ENCODE measurements around the gene PALM2AKAP2.

DNA sequence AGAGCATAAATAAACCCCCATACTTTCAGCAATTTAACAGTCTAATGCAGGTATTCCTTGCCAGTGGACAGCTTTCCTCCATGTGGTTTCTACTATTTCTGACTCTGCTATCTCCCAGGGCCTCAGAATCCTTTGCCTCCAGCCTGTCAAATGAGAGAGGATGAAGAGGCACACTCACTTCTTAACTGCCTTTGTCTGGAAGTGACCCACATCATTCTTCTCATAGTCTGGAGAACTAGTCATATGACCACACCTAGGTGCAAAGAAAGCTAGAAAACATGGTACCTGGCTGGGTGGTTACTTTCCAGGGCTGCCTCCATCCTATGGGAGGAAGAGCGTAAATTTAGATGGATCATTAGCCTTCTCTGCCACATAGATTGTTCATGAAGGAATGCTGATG is 22.5 kb downstream of the PALM2AKAP2 start:
- no peak for TF ChIP-seq BDP1 (IDR thresholded peaks at IDR 0.05; ENCODE audit: insufficient read depth, insufficient read length)
- TF ChIP-seq, protein P1, sequence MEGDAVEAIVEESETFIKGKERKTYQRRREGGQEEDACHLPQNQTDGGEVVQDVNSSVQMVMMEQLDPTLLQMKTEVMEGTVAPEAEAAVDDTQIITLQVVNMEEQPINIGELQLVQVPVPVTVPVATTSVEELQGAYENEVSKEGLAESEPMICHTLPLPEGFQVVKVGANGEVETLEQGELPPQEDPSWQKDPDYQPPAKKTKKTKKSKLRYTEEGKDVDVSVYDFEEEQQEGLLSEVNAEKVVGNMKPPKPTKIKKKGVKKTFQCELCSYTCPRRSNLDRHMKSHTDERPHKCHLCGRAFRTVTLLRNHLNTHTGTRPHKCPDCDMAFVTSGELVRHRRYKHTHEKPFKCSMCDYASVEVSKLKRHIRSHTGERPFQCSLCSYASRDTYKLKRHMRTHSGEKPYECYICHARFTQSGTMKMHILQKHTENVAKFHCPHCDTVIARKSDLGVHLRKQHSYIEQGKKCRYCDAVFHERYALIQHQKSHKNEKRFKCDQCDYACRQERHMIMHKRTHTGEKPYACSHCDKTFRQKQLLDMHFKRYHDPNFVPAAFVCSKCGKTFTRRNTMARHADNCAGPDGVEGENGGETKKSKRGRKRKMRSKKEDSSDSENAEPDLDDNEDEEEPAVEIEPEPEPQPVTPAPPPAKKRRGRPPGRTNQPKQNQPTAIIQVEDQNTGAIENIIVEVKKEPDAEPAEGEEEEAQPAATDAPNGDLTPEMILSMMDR (IDR thresholded peaks at IDR 0.05 in 2 of 3, conservative IDR thresholded peaks at IDR 0.05 in 1 of 3; ENCODE audit: insufficient read depth in 2 of 3, low read depth in 1 of 3, low read length in 3 of 3): no peak
- no peak for TF ChIP-seq ZNF583 (CRISPR knock-in tag; IDR thresholded peaks at IDR 0.05)
- no peak for TF ChIP-seq MXI1 (IDR thresholded peaks at IDR 0.05; ENCODE audit: low read depth, low read length)
- no peak for TF ChIP-seq FOXM1 (IDR thresholded peaks at IDR 0.05; ENCODE audit: low read depth)
- no peak for TF ChIP-seq FOXM1 (CRISPR knock-in tag; IDR thresholded peaks at IDR 0.05; ENCODE audit: low read depth)
- TF ChIP-seq GTF2F1 (IDR thresholded peaks at IDR 0.05; ENCODE audit: low read depth, low read length): no peak
- no peak for TF ChIP-seq PHF21A (IDR thresholded peaks at IDR 0.05; ENCODE audit: borderline replicate concordance, low read depth)
- TF ChIP-seq KHSRP (IDR thresholded peaks at IDR 0.05): no peak
- TF ChIP-seq MYC (IDR thresholded peaks at IDR 0.05; ENCODE audit: low read depth, low read length): no peak
- no peak for TF ChIP-seq MYC (CRISPR knock-in tag; IDR thresholded peaks at IDR 0.05; ENCODE audit: borderline replicate concordance, low read depth)
- TF ChIP-seq CBX3 (IDR thresholded peaks at IDR 0.05; ENCODE audit: borderline replicate concordance in 1 of 2, low read length in 2 of 2): no peak
- TF ChIP-seq NFXL1 (CRISPR knock-in tag; IDR thresholded peaks at IDR 0.05): no peak
- no peak for TF ChIP-seq MAFG (tag; conservative IDR thresholded peaks at IDR 0.05)
- TF ChIP-seq ZKSCAN3 (CRISPR knock-in tag; IDR thresholded peaks at IDR 0.05): no peak

Measured in K562 (cell line).